PC-3 (cell line): ENCODE results near the gene GABRB2.
"Not testable (repeated sequence)": the region's sequence is repeated elsewhere in the genome, so short reads cannot be mapped to it uniquely, and the experiment has no call there.

ENCODE experiments used
- CTCF ChIP-seq: fragments of 300-600 bp; sonication (generic); conservative IDR thresholded peaks from 2 replicates; pipeline ENCODE4 v1.5.1; 2017; ENCODE audit warnings: antibody characterized with exemption, low read depth, mild to moderate bottlenecking, low read length
- EZH2 ChIP-seq: fragments of 300-600 bp; sonication (generic); IDR thresholded peaks from one replicate; pipeline ENCODE4 v1.6.1; 2017; ENCODE audit warnings: antibody characterized with exemption, mild to moderate bottlenecking, low read length; ENCODE audit not compliant: unreplicated experiment

GRCh38 chr5:161252955-161253354 is 293.6 kb downstream of the GABRB2 start:
- TF ChIP-seq CTCF, EZH2: not testable (repeated sequence)
